ENCODE results near the gene TFEC.

DNA sequence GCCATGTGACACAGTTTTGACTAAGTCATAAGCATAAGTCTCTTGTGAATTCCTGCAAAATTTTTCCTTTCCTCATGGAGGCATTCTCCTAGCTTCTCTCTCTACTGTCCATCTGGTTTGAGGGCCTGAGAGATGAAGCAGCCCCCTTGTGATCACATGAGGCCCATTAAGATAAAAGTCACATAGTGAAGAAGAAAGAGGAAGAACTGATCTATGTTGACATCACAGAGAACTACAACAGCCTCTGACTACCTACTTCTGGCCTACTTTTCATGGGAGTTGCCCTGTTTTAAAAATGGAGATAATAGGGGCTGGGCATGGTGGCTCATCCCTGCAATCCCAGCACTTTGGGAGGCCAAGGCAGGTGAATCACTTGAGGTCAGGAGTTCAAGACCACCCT lies 50.4 kb downstream of the TFEC start:
- TF ChIP-seq POLR2A (IDR thresholded peaks at IDR 0.05; ENCODE audit: low read depth, low read length) (no peak), SMC3 (IDR thresholded peaks at IDR 0.05; ENCODE audit: low read depth, low read length) (no peak), RFX5 (IDR thresholded peaks at IDR 0.05; ENCODE audit: low read depth, low read length) (no peak), RCOR1 (IDR thresholded peaks at IDR 0.05; ENCODE audit: insufficient replicate concordance, low read length) (no peak), FOS (IDR thresholded peaks at IDR 0.05; ENCODE audit: low read depth, low read length) (no peak), ELK1 (IDR thresholded peaks at IDR 0.05; ENCODE audit: borderline replicate concordance, low read depth, low read length) (no peak), MXI1 (IDR thresholded peaks at IDR 0.05; ENCODE audit: borderline replicate concordance, low read depth, low read length) (no peak), BHLHE40 (IDR thresholded peaks at IDR 0.05; ENCODE audit: low read depth, low read length) (no peak), CEBPB (IDR thresholded peaks at IDR 0.05; ENCODE audit: low read depth, low read length) (no peak), USF2 (IDR thresholded peaks at IDR 0.05; ENCODE audit: low read depth, low read length) (no peak), RAD21 (IDR thresholded peaks at IDR 0.05; ENCODE audit: low read length) (no peak), MAZ (IDR thresholded peaks at IDR 0.05; ENCODE audit: borderline replicate concordance, low read depth, low read length) (no peak), CHD1 (IDR thresholded peaks at IDR 0.05; ENCODE audit: low read depth, low read length) (no peak)
- TF ChIP-seq, protein P1, sequence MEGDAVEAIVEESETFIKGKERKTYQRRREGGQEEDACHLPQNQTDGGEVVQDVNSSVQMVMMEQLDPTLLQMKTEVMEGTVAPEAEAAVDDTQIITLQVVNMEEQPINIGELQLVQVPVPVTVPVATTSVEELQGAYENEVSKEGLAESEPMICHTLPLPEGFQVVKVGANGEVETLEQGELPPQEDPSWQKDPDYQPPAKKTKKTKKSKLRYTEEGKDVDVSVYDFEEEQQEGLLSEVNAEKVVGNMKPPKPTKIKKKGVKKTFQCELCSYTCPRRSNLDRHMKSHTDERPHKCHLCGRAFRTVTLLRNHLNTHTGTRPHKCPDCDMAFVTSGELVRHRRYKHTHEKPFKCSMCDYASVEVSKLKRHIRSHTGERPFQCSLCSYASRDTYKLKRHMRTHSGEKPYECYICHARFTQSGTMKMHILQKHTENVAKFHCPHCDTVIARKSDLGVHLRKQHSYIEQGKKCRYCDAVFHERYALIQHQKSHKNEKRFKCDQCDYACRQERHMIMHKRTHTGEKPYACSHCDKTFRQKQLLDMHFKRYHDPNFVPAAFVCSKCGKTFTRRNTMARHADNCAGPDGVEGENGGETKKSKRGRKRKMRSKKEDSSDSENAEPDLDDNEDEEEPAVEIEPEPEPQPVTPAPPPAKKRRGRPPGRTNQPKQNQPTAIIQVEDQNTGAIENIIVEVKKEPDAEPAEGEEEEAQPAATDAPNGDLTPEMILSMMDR (conservative IDR thresholded peaks at IDR 0.05; ENCODE audit: low read depth, low read length) = no peak
